Amniotic stem cell (primary cell): ENCODE measurements around the gene SENP1.

Experiments
- DNase-seq: peaks from one replicate; lab custom pipeline; 2025; lab: John Stamatoyannopoulos, UW

SENP1 gene

DNA sequence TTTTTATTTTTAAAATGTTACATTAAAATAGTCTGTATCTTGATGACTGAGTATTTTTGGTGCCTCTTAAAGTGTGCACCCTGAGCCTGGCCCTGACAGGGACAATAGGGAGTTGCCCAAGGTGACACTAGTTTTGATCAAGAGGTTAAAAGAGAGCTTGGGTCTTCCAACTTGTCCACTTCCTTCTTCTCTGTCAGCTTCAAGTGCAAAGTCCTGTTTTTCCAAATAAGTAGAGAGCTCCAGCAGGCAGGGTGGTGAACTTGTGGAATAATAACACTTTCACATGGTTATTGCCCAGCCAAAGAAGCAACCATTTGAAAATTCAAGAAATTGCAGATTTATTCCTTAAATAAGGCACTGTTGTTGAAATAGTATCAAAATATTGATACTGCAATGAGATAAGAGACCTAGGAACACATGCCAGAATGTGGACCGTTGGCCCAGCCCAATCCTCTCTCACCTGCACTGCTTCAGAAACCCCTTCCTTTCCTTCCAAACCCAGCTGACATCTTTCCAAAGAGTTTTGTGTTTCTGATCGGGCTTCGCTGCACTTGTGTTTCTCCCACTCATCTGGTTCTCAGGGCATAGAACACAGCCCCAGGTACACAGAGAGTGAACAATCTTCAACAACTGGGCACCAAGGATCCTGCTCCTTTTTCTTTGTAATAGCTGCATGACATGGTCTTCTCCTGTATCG lies 87.8 kb downstream of the SENP1 start:
- no peak for DNase-seq

DNA sequence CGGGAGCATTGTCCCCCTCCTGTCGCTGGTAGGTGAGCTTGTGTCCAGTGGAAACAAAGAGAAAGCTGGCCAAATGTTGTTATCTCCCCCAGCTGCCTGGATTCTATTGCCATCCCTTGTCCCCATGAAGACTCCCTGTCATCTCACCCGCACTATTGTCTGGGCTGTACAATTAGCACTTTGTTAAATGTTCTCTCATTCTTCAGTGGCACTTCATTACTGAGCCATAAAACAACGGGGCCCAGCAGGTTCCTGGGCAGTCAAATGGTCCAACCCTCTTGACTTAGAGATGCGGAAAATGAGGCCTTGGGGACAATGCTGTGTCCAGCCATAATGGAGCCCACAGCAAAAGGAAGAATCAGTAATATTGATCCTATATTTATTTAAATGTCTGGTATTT lies 88.4 kb downstream of the SENP1 start:
- no peak for DNase-seq

DNA sequence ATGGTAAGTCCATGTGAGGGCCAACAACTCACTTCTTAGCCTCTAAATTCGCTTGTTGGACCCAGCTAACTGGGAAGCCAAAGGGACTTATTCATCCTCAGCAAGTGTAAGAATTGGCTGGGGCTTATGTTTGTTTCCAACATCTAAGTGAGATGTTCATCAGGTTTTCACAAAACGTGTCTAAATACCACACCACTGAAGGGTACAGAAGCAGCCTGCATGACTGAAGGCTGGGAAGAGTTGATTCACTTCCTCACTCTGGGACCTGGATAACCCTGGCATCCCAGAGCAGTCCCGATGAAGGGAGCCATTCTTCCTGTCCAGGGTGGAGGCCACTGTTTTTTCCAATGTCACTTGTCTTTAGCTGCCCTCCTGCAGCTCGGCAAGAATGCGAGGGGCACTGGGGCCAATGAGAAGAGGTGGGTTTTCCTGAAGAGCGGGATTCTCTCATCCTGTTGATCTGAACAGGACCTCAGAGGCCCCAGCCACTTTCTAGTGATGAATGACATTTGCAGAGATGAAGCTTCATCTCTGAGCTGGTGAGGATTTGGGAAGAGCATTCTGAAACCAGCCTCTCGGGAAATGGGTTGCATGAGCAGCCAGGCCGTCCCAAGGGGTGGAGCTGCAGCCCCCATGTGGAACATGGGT lies 89.4 kb downstream of the SENP1 start:
- no peak for DNase-seq

DNA sequence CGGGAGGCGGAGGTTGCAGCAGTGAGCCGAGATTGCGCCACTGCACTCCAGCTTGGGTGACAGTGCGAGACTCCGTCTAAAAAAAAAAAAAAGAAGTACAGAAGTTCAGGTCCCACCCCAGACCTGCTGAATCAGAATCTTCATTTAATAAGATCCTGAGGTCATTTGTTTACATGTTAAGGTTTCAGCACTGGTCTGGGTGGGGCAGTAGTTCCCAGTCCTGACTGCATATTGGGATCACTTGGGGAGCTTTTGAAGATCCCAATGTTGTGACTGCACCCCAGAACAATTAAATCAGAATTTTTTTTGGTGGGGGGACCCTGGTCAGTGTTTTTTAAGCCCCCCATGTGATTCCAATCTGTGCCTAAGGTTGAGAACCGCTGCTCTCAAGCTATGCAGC lies 89.9 kb downstream of the SENP1 start:
- no peak for DNase-seq

DNA sequence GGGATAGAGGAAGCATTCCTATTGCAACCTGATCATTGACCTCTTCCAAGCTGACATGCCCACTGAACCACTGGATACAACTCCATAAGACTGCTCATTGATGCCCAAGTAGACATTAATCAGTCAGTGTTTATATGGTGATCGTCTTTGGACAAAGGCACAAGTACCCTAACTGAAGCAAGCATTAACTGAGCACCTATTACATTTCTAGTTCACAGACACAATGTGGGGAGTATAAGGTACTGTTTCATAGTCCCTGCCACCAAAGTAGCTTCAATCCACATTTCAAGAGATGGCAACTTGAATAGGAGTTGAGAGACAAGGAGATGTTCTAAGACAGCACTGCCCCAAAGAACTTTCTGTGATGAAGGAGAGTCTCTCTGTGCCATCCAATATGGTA lies 90.8 kb downstream of the SENP1 start:
- DNase-seq: no peak

DNA sequence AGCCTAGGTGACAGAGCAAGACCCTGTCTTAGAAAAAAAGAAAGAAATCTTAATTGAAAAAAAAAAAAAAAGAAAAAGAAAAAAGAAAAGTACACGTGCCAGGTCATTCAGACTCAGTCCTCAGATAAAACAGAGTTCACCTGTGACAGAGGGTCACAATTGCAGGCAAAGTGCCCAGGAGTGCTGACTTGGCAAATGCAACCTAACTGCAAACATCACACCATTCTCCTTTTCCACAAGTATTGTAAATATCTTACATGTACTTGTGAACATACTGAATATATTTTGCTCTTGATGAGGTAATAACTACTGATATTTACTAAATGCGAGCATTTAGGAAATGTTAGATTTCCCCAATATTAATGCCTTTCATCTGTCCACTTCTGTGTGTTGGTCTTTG lies 92.6 kb downstream of the SENP1 start:
- no peak for DNase-seq

DNA sequence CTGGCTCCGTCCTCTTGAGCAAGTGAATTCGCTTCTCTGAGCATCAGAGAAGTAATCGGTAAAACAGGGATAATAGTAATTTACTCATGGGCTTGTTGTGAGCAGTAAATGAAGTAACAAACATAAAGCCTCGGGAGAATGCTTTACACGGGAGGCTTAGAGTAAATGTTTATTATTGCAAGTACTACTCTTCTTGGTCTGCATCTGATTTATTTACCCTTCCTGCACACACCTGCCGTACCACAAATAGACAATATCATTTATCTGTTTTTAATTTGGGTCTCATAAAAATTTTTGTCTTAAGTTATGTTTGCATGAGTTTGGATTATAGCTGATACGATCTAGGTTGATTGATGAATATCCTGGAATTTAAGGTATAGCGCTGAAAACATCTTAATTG lies 93.8 kb downstream of the SENP1 start:
- no peak for DNase-seq

DNA sequence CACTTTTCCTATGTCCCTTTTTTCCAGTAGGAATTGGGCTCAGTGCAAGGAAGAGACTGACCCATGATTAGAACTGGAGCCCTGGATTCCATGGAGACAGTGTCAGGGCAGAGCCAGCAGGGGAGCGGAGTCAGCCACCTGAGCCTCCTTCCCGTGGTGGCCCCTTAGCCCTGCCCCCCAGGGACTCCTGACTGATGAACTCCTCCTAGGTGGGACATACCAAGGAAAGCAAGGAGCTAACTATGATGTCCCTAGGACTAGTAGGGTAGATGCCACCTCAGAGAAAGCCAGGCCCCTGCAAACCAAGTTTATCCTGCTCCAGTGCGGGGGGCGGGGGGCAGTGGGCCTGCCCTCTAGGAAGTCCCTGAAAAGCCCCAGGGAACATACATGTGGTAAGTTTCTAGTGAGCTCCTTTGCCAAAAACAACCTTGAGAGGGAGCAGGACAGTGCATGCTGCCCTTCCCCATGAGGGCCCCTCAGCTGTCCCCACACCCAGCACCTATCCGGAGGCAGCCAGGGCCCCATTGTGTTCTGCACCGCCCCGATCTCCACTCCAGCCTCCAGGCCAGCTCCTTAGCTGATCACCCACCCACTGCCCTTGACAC lies 95.4 kb downstream of the SENP1 start:
- DNase-seq: no peak

DNA sequence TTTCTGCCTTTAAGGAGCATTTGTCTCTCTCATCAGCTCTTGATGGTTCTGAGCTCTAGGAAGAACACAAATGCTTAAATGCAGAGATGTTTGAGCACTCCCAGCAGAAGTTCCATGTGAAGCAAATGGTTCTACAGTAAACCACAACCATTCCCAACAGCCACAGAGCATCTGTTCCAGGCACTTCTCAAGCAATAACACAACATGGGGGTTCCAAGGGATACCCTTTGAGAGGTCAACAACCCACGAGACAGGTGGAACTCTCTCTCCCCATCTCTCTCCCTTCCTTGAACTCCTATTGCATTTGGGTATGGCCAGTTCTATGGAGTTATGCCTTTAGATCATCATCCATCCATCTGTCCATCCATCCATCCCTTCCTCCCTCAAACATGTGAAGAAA lies 96.4 kb downstream of the SENP1 start:
- DNase-seq: no peak

DNA sequence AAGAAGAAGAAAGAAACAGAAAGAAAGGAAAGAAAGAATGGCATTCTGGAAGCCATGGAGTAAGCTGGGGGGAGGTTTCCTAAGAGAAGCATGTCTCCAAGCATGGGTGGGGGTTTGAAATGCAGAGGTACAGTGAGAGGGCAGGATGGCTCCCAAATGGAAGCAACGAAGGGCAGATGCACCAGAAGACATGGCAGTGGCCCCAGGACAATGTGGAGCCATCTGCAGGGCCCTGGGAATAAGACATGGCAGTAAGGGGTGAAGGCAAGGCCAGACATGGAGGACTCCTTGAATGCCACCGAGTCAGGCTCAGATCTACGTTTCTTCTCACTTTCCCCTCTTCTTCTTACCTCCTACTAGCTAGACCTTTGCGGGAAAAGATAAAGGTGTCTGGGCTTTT lies 96.9 kb downstream of the SENP1 start:
- DNase-seq: no peak

DNA sequence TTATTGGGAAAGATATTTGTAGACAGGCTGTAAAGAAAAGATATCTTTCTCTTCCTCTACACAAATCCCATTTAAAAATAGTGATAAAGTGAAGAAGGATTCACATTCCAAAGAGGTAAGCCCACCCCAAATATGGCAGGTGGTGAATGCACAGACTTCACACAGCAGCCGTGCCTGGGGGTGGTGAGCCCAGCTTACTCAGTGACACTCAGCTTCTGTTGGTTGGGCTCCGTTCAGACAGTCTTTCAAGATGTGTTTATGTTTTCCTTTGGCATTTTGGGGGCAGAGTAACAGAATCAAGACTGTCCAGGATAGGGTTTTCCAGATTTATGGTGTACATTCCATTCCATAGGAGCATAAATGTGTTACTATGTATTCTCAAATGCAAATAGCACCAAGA lies 97.5 kb downstream of the SENP1 start:
- DNase-seq: no peak

DNA sequence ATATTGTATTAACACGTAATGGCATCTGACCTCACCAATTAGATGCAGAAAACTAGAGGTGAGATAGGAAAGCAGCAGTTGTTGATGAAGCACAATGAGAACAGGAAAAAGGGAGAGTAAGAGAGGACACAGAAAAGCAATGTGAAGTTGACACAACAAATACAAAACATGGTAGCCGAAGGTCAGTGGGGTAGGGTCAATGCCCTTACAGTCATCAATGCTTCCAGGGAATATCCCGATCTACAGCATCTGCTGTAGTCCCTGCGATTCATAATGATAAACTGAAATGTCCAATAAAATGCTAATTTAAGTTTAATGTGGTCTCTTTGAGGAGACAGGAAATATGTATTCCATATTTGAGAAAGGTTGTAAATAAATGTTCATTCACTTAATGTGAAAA lies 98.7 kb downstream of the SENP1 start:
- DNase-seq: no peak

DNA sequence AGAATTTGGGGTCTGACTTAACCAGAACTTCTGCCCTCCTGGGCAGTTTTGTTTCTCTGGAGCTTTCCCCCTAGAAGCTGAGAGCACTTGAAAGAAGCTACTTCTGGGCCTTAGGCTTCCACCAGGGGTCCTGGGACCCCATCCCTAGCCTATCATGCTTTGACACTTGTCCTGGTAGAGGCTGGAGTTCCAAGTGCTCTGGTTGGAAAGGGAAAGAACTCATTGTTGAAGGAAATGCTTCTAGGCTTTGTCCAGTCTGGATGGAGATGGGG lies 100.2 kb downstream of the SENP1 start:
- DNase-seq: no peak

DNA sequence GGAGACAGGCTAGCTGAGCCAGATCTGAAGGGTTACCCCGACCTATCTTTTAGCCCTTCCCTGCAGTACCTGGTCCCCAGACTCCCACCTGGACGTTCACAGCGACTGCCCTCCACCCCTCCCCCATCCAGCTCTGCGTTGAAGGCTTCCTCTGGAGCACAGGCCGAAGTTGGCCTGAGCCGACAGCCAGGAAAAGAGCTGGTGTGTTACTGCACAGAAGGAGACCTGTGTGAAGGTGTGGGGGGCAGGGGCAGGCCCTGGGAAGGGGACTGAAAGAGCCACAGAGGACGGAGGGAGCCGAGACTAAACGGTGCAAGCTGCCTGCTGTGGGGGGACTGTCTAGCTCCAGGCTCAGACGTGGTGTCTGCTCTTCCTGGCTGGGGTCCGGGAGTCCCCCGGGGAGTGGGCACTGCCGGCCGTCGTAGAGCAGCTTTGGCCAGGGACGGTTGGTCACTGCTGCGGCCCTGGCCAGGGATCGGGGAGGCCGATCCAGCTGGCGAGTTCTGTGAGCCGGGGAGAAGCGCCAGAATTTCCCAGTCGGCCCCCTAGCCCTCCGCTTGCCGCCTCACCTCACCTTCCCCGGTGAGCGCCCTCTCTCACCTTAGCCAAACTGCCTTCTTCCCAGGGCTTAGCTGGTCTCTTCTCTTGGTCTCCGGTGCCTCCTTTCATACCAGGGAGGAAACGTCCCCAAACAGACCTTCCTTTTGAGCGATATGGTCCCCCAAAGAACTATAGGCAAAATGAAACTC lies 100.7 kb downstream of the SENP1 start:
- no peak for DNase-seq

DNA sequence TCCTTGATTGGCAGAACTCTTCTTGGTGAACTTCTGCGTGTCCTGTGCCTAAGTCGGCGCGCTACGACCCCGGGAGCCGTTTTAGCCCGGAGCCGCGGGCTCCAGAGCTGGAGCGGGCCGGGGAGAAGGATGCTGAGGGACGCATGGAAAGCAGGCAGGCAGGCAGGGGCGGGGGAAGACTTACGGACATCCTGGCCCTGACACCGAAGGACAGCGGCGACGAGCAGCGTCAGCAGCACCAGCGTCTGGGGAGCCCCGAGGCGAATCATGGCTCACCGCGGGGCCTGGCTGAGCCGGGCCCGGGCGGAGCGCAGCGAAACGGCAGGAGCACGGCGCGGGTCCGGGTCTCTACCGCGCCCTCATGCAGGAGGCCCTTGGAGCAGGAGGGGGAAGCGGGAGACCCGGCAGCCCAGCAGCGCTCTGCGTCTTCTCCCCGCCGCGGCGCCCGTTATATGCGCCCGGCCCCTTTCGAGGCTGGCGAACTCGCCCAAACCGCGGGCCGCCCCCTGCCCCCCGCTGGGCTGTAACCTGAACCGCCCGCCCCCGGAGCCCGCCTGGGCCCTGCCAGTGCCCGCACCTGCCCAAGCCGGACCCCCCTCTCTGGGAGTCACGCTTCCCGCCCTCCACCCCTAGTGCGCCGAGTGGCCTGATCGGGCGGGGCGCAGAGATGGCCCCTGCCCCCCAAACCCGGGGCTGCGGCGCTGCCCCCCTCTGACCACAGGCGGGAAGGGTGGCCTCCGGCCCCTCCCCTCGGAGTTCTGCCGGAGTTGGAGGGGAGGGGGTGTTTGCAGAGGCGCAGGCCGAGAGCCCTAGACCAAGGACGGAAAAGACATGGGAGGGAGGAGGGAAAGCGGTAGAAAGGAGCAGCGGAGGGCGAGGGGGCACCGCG lies 101.6 kb downstream of the SENP1 start, which contains the start of gene COL2A1:
COL2A1 (minus strand) TSS at position 424 of the 889 bp plus-strand sequence; CDS start at position 269, 155 bp downstream.
- no peak for DNase-seq

DNA sequence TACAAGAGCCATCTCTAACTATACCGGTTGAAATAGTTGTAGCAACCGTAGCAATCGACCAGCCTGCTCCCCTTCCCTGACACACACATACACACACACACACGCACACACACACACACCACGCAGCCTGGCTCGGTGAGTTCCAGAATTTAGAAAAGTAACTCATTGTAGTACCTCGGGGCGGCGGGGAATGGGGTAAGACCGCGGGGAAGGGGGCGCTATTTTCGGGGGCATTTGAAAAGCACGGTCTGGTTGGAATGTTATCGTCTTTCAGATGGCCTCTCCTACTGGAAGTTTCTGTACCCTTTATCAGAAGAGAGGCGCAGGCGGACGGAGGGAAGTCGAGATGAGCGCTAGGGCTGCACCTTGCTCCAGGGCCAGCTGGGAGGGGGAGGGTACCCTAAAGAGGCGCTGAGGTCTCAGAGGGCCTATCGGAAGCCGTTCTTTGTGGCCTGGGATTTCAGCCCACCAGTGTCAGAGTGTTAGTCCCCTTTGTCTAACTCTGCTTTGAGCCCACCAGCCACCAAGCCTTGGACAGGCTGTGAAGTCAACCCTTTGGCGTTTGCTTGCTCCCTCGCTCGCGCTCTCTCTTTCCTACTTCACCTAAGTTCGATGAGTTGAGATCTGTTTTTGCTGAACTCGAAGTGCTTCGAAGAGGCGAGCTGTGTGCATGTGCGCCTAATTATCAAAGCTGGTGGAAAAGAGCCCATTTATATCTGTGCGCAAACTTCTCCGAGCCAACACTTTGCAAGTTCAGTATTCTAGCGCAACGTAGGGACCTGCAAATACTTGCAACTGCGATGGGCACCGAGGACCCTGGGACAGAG lies 102.4 kb downstream of the SENP1 start:
- no peak for DNase-seq

DNA sequence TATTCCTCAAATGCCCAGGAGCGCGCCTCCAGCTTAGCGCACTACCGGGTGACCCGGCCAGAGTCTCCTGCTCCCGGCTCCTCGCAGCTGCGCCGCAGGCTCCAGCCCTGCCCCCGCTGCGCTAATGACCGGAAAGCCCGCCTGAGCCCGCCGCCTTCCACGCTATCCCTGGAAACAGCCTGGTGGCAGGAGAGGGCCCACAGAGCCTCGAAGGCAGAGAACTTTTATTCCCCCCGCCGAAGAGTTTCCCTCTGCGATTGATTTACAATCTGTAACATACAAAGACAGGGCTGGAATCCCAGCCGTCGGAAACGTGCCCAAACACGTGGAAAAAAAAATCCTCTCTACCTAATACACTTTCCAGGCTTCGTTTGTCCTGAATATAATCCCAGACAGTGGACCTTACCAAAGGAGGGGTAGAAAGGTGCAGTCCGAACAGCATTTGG lies 103.1 kb downstream of the SENP1 start:
- DNase-seq: no peak

DNA sequence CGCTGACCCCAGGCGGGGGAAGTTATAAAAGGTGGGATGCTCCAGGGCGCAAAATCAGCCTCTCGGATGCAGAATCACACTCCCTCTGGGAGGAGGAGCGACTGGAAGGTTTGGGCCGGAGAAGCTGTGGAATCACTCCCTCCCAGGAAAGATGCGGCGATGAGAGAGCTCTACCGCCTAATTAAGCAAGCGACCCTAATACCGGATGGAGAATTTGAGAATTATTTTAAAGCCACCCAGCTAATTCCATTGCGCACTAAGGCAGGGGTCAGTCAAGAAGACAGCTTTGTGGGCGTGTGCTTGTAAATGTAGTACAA lies 103.5 kb downstream of the SENP1 start:
- no peak for DNase-seq

DNA sequence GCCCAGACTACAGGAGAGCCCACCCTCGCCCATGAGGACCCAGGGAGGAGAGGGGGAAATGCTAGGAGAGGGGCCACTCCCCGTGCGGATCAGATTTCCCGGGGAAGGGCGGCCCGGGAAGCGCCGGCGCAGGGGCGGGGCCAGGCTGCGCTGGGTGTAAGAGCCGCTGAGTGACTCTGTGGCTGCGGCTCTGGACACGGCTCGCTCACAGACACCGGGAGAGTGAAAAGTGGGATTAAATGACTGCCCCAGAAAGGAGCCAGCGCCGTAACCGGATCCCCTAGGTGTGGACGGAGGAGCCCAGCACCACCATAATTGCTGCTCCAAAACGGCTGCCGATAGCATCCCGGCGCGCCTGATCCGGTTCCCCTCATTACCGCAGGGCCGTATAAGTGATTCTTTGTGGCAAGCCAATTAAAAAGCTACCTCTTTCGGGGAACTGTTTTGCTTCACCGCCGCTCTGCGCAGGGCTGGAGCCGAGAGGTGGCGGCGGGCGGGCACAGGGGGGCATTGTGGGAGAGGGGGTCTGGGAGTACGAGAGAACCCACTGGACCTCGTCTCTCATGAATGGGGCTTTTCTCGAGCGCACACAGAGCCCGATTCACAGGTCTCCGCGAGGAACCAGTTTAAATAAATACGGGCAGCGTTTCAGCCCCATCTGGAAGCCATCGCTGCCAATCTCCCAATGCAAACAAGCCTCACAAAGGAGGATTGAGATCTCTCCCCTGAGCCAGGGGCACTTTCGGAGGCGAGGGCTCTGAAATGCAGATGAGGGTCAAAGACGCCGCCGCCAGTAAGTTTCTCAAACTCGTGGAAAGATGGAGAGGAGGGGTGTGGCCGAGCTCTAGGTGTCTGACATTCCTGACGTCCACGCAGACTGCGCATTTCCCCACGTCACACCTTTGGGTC lies 104.1 kb downstream of the SENP1 start:
- DNase-seq: no peak

DNA sequence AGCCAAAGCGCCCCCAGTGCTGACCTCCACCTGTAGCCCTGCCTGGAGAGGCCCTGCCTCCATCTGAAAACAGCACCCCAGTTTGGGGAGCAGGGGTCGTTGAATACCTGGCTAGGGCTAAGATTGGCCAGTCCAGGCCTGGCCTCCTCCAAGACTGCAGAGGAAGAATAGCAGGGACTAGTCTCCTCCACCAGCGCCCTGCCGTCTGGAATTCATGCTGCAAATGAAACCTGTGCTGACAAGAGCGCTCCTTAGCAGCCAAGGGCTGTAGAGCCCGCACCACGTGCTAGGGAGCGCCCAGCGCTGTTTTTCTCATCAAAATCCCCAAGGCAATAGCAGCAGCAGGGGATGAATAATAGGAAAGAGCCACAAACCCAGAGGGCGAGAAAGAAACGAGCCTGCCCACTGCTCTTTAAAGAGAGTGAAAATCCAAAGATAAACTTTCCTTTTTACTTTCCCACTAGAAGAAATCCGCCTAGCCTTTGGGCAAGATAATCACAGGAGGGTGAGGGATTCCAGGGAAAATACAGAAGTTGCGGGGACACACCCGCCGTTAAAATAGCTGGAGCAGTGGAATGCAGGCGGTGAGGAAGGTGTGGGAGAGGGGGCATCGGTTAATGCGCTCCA lies 104.9 kb downstream of the SENP1 start:
- DNase-seq: no peak
